ENCODE measurements around the gene CLEC16A.
A peak's percentile ranks its signal among the peaks of the same experiment; 100 is the strongest.
"Not testable (repeated sequence)": the region's sequence is repeated elsewhere in the genome, so short reads cannot be mapped to it uniquely, and the experiment has no call there.

CLEC16A gene

GRCh38 chr16:11091021-11091785, 146.8 kb downstream of the CLEC16A start:
- DNase-seq = peak; percentile 84

GRCh38 chr16:11092788-11093571, 148.6 kb downstream of the CLEC16A start:
- no peak for DNase-seq

- DNase-seq = no peak
These were observed 149.3 kb downstream of the CLEC16A start for GRCh38 chr16:11093572-11094074.

GRCh38 chr16:11094075-11094856, 149.9 kb downstream of the CLEC16A start:
- DNase-seq = peak; percentile 94

GRCh38 chr16:11094857-11095565, 150.6 kb downstream of the CLEC16A start:
- DNase-seq = no peak

- DNase-seq = no peak
These were observed 151.6 kb downstream of the CLEC16A start for GRCh38 chr16:11095935-11096334.

- DNase-seq = no peak
These were observed 152.9 kb downstream of the CLEC16A start for GRCh38 chr16:11097094-11097786.

GRCh38 chr16:11097787-11098167, 153.4 kb downstream of the CLEC16A start:
- no peak for DNase-seq

- no peak for DNase-seq
These were observed 154.4 kb downstream of the CLEC16A start for GRCh38 chr16:11098601-11099390.

- DNase-seq = no peak
These were observed 155.4 kb downstream of the CLEC16A start for GRCh38 chr16:11099672-11100205.

- peak; percentile 73 for DNase-seq
These were observed 155.9 kb downstream of the CLEC16A start for GRCh38 chr16:11100239-11100750.

GRCh38 chr16:11101283-11101682, 156.9 kb downstream of the CLEC16A start:
- no peak for DNase-seq

GRCh38 chr16:11101695-11102522, 157.5 kb downstream of the CLEC16A start:
- DNase-seq = peak; percentile 95

GRCh38 chr16:11102523-11102898, 158.1 kb downstream of the CLEC16A start:
- no peak for DNase-seq

GRCh38 chr16:11103301-11103700, 158.9 kb downstream of the CLEC16A start:
- DNase-seq = not testable (repeated sequence)

- no peak for DNase-seq
These were observed 160.0 kb downstream of the CLEC16A start for GRCh38 chr16:11104168-11105037.

- peak; percentile 97 for DNase-seq
These were observed 160.9 kb downstream of the CLEC16A start for GRCh38 chr16:11105038-11105903.

GRCh38 chr16:11106726-11107125, 162.4 kb downstream of the CLEC16A start:
- no peak for DNase-seq
